Measurements from ENCODE around the gene BCL7A.

GRCh38 chr12:122003651-122004611, 17.8 kb upstream of the BCL7A start:
- TF ChIP-seq CTCF (IDR thresholded peaks at IDR 0.05; ENCODE audit: low read length) (no peak), EZH2 (IDR thresholded peaks at IDR 0.05; ENCODE audit: borderline replicate concordance, low read length) (no peak)

Measured in OCI-LY1 (cell line).